A549 (cell line): ENCODE results near the gene USP24. TPM values are rescaled to one million over a fixed set of nuclear protein-coding genes. Genes with fewer than 3 reads are reported as not detected.

Experiments used
- ATAC-seq, 2 experiments: fragments of 200-7000 bp in 1 of 2; fragments of >200 bp in 1 of 2; cut with Nextera tagmentation in 1 of 2; cut with Tn5 transposase in 1 of 2; 3 replicates each; pipeline versions ENCODE4 v1.8.0 to v1.9.1; 2018 to 2020; ENCODE audit warnings: mild to moderate bottlenecking in 1 of 2, moderate library complexity in 1 of 2
- CTCF ChIA-PET: fragments of 300-600 bp; sonication (Branson Sonifier 250); formaldehyde crosslinking; extraction: SDS; loops from one replicate; lab custom pipeline; 2021; ENCODE audit warnings: antibody characterized with exemption, inconsistent platforms; lab: Yijun Ruan, JAX
- POLR2A ChIA-PET: fragments of 350-600 bp; formaldehyde crosslinking; extraction: SDS; loops from one replicate; lab custom pipeline; 2021; ENCODE audit warnings: antibody characterized with exemption, inconsistent platforms; lab: Yijun Ruan, JAX
- DNase-seq, 2 experiments: peaks; one replicate each; pipeline versions ENCODE4 v3.0.0 to v3.0.0-alpha.2; 2011 to 2016; ENCODE audit warnings: low read depth in 1 of 2, low spot score in 1 of 2
- FAIRE-seq: peaks from 2 replicates; lab custom pipeline; 2011; peaks lifted over from hg19 to GRCh38; lab: Jason Lieb, UNC
- H3K27ac ChIP-seq, 2 experiments: fragments of >200 bp; sonication (Bioruptor Twin); formaldehyde crosslinking; 3 replicates each; pipeline ENCODE4 v1.5.1; 2016 to 2017
- H3K4me1 ChIP-seq: fragments of >200 bp; sonication (Bioruptor Twin); formaldehyde crosslinking; 3 replicates; pipeline ENCODE4 v1.6.1; 2016
- H3K4me2 ChIP-seq: fragments of >200 bp; sonication (Bioruptor Twin); formaldehyde crosslinking; 3 replicates; pipeline ENCODE4 v1.6.1; 2016
- H3K4me3 ChIP-seq: fragments of >200 bp; sonication (Bioruptor Twin); formaldehyde crosslinking; 3 replicates; pipeline ENCODE4 v1.5.1; 2016
- H3K9me3 ChIP-seq: fragments of >200 bp; sonication (Bioruptor Twin); formaldehyde crosslinking; 3 replicates; pipeline ENCODE4 v1.6.1; 2016
- CBX8 ChIP-seq: fragments of 200-600 bp; sonication (generic); IDR thresholded peaks from 2 replicates; pipeline ENCODE4 v1.6.1; 2016
- CEBPB ChIP-seq, 2 experiments: fragments of >200 bp in 1 of 2; sonication (Bioruptor Twin) in 1 of 2; formaldehyde crosslinking in 1 of 2; IDR thresholded peaks; 2 replicates each; pipeline ENCODE4 v1.6.1; 2012 to 2016
- CHD2 ChIP-seq: fragments of 150-350 bp; IDR thresholded peaks from 2 replicates; pipeline ENCODE4 v1.6.1; 2014; ENCODE audit warnings: low read length; ENCODE audit not compliant: partially characterized antibody
- CHD4 ChIP-seq: fragments of 200-600 bp; sonication (generic); IDR thresholded peaks from 2 replicates; pipeline ENCODE4 v1.6.1; 2016; ENCODE audit warnings: antibody characterized with exemption, mild to moderate bottlenecking, borderline replicate concordance
- EHMT2 ChIP-seq: fragments of 200-600 bp; sonication (generic); IDR thresholded peaks from 2 replicates; pipeline ENCODE4 v1.6.1; 2016; ENCODE audit warnings: antibody characterized with exemption, low read depth, mild to moderate bottlenecking, moderate library complexity
- FOSB ChIP-seq: fragments of 250-450 bp; sonication (Bioruptor Pico); IDR thresholded peaks from 2 replicates; pipeline ENCODE4 v1.5.0; 2020; ENCODE audit warnings: mild to moderate bottlenecking, moderate library complexity
- FOSL2 ChIP-seq, 2 experiments: fragments of 450-650 bp in 1 of 2; fragments of >200 bp in 1 of 2; sonication (Bioruptor Twin) in 1 of 2; formaldehyde crosslinking; IDR thresholded peaks; 2 replicates each; pipeline versions ENCODE4 v1.5.0 to v1.6.1; 2016 to 2020; ENCODE audit warnings: mild to moderate bottlenecking in 1 of 2, moderate library complexity in 1 of 2
- HEYL ChIP-seq: fragments of 250-450 bp; sonication (Bioruptor Pico); IDR thresholded peaks from 2 replicates; pipeline ENCODE4 v1.8.0; 2021; ENCODE audit warnings: mild to moderate bottlenecking, moderate library complexity
- HOXA7 ChIP-seq: fragments of 250-450 bp; sonication (Bioruptor Pico); IDR thresholded peaks from 2 replicates; pipeline ENCODE4 v1.5.0; 2020; ENCODE audit warnings: mild to moderate bottlenecking, moderate library complexity
- HOXB13 ChIP-seq: fragments of 250-450 bp; sonication (Bioruptor Pico); IDR thresholded peaks from 2 replicates; pipeline ENCODE4 v1.5.0; 2020; ENCODE audit warnings: low read depth, mild to moderate bottlenecking, moderate library complexity
- HOXB5 ChIP-seq: fragments of 250-450 bp; sonication (Bioruptor Pico); IDR thresholded peaks from 2 replicates; pipeline ENCODE4 v1.5.0; 2020; ENCODE audit warnings: mild to moderate bottlenecking, moderate library complexity
- KDM5A ChIP-seq: fragments of 200-600 bp; sonication (generic); IDR thresholded peaks from 2 replicates; pipeline ENCODE4 v1.6.1; 2016; ENCODE audit warnings: antibody characterized with exemption, mild to moderate bottlenecking
- MAFK ChIP-seq: fragments of 450-650 bp; IDR thresholded peaks from 2 replicates; pipeline ENCODE4 v1.6.1; 2014; ENCODE audit not compliant: partially characterized antibody
- MAX ChIP-seq: IDR thresholded peaks from 2 replicates; pipeline ENCODE4 v1.6.1; 2012
- MAZ ChIP-seq: fragments of 150-350 bp; IDR thresholded peaks from 2 replicates; pipeline ENCODE4 v1.6.1; 2014; ENCODE audit warnings: antibody characterized with exemption, low read depth, low read length, borderline replicate concordance
- PHF8 ChIP-seq: fragments of 200-600 bp; sonication (generic); IDR thresholded peaks from 2 replicates; pipeline ENCODE4 v1.6.1; 2016; ENCODE audit warnings: low read depth, mild to moderate bottlenecking, antibody characterized with exemption, moderate library complexity, borderline replicate concordance
- POLR2A ChIP-seq: IDR thresholded peaks from 2 replicates; pipeline ENCODE4 v1.6.1; 2012; ENCODE audit warnings: mild to moderate bottlenecking, low read length
- RARB ChIP-seq: fragments of 250-450 bp; sonication (Bioruptor Pico); IDR thresholded peaks from 2 replicates; pipeline ENCODE4 v1.8.0; 2021; ENCODE audit warnings: mild to moderate bottlenecking, moderate library complexity
- RCOR1 ChIP-seq: fragments of 150-350 bp; IDR thresholded peaks from 2 replicates; pipeline ENCODE4 v1.6.1; 2014; ENCODE audit warnings: antibody characterized with exemption, low read length, low read depth
- RFX5 ChIP-seq: fragments of 450-650 bp; IDR thresholded peaks from 2 replicates; pipeline ENCODE4 v1.7.1; 2014; ENCODE audit warnings: antibody characterized with exemption, mild to moderate bottlenecking, moderate library complexity
- SREBF2 ChIP-seq: fragments of 450-650 bp; IDR thresholded peaks from 2 replicates; pipeline ENCODE4 v1.6.1; 2014; ENCODE audit warnings: mild to moderate bottlenecking, moderate library complexity
- ZC3H11A ChIP-seq: fragments of 450-650 bp; IDR thresholded peaks from 2 replicates; pipeline ENCODE4 v1.6.1; 2014; ENCODE audit warnings: antibody characterized with exemption, mild to moderate bottlenecking
- ZFP36 ChIP-seq: fragments of 450-650 bp; IDR thresholded peaks from 2 replicates; pipeline ENCODE4 v1.6.1; 2014; ENCODE audit warnings: borderline replicate concordance; ENCODE audit not compliant: partially characterized antibody
- ZNF302 ChIP-seq: fragments of 250-450 bp; sonication (Bioruptor Pico); IDR thresholded peaks from 2 replicates; pipeline ENCODE4 v1.9.0; 2021; ENCODE audit warnings: inconsistent platforms, mild to moderate bottlenecking, moderate library complexity
- WGBS: methylation state at CpG from one replicate; pipeline ENCODE4 v1.1.6; 2017; ENCODE audit errors: missing lambda C conversion rate; 5-methylcytosine and 5-hydroxymethylcytosine counted together
- polyA plus RNA-seq, 4 experiments: library from polyadenylated mRNA; depleted of rRNA in 3 of 4; stranded (reverse); fragments of >200 nt; fragmentation: RNase III in 1 of 4; extraction: RNeasy Plus Mini Kit Qiagen cat#74134 plus additional on column Dnase treatment in 1 of 4; gene quantifications; 2 replicates in 3 of 4; 3 replicates in 1 of 4; pipeline ENCODE4 v1.2.3, GENCODE V29; 2011 to 2017
- TF ChIP-seq, protein P1 (sequence below): fragments of 150-350 bp; IDR thresholded peaks from 2 replicates; pipeline ENCODE4 v1.6.1; 2014; ENCODE audit warnings: low read depth, mild to moderate bottlenecking, low read length

USP24 gene
- polyA plus RNA-seq, 2 of the 4 experiments (the other 2 are of a cell fraction) = 14.7 to 21.7 TPM

DNA sequence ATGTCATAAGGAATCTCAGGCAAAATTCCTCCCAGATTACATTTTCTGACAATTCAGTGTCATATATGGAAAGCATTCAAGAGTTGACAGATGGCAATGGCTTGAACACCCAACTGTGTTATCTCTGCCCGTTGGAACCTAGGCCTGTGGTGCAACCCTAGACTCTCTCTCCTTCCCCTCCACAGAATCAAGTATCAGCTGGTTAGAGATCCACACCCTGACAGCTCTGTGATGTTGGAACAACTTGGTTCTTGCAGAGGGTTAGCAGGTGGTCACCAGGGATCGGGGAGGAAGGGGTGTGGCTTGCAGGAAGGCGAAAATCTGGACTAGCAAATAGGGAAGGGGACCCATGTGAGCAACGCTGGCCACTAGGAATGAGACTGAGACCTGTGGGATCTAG, 149.5 kb downstream of the USP24 start:
- Histone ChIP-seq H3K4me3 (no peak overlapping the region), H3K9me3 (no peaks in the 10 kb centered on the region), H3K4me1 (peaks cover 16% of the 10 kb centered on the region), H3K27ac (no peak overlapping the region), H3K4me2 (no peak overlapping the region)
- no peak for TF ChIP-seq MAX
- no peak for TF ChIP-seq HOXB5
- no peak for TF ChIP-seq CHD4
- no peak for TF ChIP-seq CHD2
- TF ChIP-seq SREBF2 = no peak
- no peak for TF ChIP-seq CBX8
- no peak for TF ChIP-seq ZFP36
- TF ChIP-seq EHMT2 = no peak
- no peak for TF ChIP-seq CEBPB (IDR thresholded peaks at IDR 0.05)
- TF ChIP-seq, protein P1, sequence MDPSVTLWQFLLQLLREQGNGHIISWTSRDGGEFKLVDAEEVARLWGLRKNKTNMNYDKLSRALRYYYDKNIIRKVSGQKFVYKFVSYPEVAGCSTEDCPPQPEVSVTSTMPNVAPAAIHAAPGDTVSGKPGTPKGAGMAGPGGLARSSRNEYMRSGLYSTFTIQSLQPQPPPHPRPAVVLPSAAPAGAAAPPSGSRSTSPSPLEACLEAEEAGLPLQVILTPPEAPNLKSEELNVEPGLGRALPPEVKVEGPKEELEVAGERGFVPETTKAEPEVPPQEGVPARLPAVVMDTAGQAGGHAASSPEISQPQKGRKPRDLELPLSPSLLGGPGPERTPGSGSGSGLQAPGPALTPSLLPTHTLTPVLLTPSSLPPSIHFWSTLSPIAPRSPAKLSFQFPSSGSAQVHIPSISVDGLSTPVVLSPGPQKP = no peak
- no peak for TF ChIP-seq HOXA7 (CRISPR knock-in tag)
- TF ChIP-seq RARB (CRISPR knock-in tag) = no peak
- TF ChIP-seq MAFK = no peak
- 92% methylated on average over 3 of the region's 4 CpGs for WGBS
- POLR2A ChIA-PET = no interaction called here
- FAIRE-seq (no peak), ATAC-seq (no peak), DNase-seq (no peak)
- CTCF ChIA-PET = interaction anchor here (1.0 kb wide), 1 partner anchor 34 kb away, joined by 4 read pairs; no protein-coding TSS in a partner anchor

DNA sequence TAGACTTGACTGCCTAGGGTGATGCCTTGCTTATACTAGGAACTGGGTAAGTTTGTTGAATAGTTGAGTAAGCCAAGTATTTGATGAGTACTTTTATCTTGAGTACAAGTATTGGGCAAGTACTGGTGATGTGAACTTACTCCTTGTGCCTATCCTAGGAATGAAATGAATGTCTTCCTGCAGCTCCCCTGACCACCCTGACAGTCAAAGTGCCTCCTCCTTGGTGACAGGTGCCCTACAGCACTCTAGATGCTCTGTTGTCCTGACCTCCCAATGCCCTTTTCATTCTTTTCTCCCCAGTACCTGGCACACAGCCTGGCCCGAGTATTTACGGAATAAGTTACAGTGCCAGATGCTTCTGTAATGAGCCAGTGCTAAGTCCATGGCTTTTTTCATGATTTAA, 150.3 kb downstream of the USP24 start:
- no peak overlapping the region for H3K27ac ChIP-seq
- TF ChIP-seq SREBF2 (no peak), ZC3H11A (no peak), HEYL (CRISPR knock-in tag) (no peak), FOSL2 (IDR thresholded peaks at IDR 0.05) (no peak), FOSL2 (CRISPR knock-in tag; IDR thresholded peaks at IDR 0.05) (no peak), POLR2A (no peak), MAFK (no peak), HOXB5 (no peak), ZNF302 (CRISPR knock-in tag) (no peak)
- DNase-seq (peak in 1 of 2 experiments; percentile 42), ATAC-seq (peak; percentile 28 to 32; a peak in 3 of 6 replicates), FAIRE-seq (no peak)
- POLR2A ChIA-PET = no interaction called here
- WGBS = 32% methylated on average over 2 of the region's 2 CpGs
- peaks cover 16% of the 10 kb centered on the region for H3K4me1 ChIP-seq
- H3K4me3 ChIP-seq = no peak overlapping the region
- CTCF ChIA-PET = interaction anchor here (1.0 kb wide), 1 partner anchor 34 kb away, joined by 4 read pairs; no protein-coding TSS in a partner anchor
- peak overlapping the region; percentile 23; the same call in 1 of the 3 replicates for H3K4me2 ChIP-seq
- no peaks in the 10 kb centered on the region for H3K9me3 ChIP-seq

GRCh38 chr1:55064071-55064581, 151.0 kb downstream of the USP24 start:
- Histone ChIP-seq H3K9me3 (no peaks in the 10 kb centered on the region), H3K4me2 (no peak overlapping the region), H3K4me3 (no peak overlapping the region)
- POLR2A ChIA-PET = no interaction called here
- TF ChIP-seq HOXB13 (CRISPR knock-in tag) = no peak
- TF ChIP-seq RFX5 = no peak
- TF ChIP-seq KDM5A = no peak
- no peak for TF ChIP-seq MAZ
- no peak for TF ChIP-seq PHF8
- no peak for TF ChIP-seq RCOR1
- TF ChIP-seq MAX = no peak
- TF ChIP-seq FOSB (CRISPR knock-in tag) = no peak
- TF ChIP-seq, all 56 proteins: peak for 0
- ATAC-seq = peak; percentile 33 to 55; a peak in 3 of 6 replicates
- CTCF ChIA-PET = no interaction called here
- no peak for FAIRE-seq
- WGBS = 77% methylated on average over 5 of the region's 12 CpGs
- Histone ChIP-seq H3K4me1 (peaks cover 16% of the 10 kb centered on the region), H3K27ac (peak overlapping the region in 1 of 2 experiments; percentile 7; a peak in 1 of 6 replicates)
- DNase-seq = no peak
